ENCODE results near the gene SOCS7.

The SOCS7 gene

GRCh38 chr17:38420518-38420917 is 68.9 kb downstream of the SOCS7 start:
- Mint-ChIP-seq H3K27ac (peak overlapping the region in 1 of 3 experiments; percentile 96), H3K4me1 (peaks cover 61% of the 10 kb centered on the region), H3K27me3 (ENCODE audit: low read depth) (peaks cover 57% of the 10 kb centered on the region), H3K4me3 (peak overlapping the region; percentile 58 to 89 (median 83)), H3K36me3 (ENCODE audit: low read depth) (no peaks in the 10 kb centered on the region), H3K9me3 (no peaks in the 10 kb centered on the region)
- TF ChIP-seq, protein P1, sequence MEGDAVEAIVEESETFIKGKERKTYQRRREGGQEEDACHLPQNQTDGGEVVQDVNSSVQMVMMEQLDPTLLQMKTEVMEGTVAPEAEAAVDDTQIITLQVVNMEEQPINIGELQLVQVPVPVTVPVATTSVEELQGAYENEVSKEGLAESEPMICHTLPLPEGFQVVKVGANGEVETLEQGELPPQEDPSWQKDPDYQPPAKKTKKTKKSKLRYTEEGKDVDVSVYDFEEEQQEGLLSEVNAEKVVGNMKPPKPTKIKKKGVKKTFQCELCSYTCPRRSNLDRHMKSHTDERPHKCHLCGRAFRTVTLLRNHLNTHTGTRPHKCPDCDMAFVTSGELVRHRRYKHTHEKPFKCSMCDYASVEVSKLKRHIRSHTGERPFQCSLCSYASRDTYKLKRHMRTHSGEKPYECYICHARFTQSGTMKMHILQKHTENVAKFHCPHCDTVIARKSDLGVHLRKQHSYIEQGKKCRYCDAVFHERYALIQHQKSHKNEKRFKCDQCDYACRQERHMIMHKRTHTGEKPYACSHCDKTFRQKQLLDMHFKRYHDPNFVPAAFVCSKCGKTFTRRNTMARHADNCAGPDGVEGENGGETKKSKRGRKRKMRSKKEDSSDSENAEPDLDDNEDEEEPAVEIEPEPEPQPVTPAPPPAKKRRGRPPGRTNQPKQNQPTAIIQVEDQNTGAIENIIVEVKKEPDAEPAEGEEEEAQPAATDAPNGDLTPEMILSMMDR (IDR thresholded peaks at IDR 0.05; ENCODE audit: unreplicated experiment in 3 of 3), result no peak

- peaks cover 62% of the 10 kb centered on the region for H3K27me3 Mint-ChIP-seq (ENCODE audit: low read depth)
- H3K4me3 Mint-ChIP-seq, result peak overlapping the region; percentile 58 to 89 (median 83)
- H3K9me3 Mint-ChIP-seq, result no peaks in the 10 kb centered on the region
- H3K36me3 Mint-ChIP-seq (ENCODE audit: low read depth), result no peaks in the 10 kb centered on the region
- H3K27ac Mint-ChIP-seq, result peak overlapping the region; percentile 83 to 96 (median 93)
- H3K4me1 Mint-ChIP-seq, result peaks cover 61% of the 10 kb centered on the region
- TF ChIP-seq, protein P1 (IDR thresholded peaks at IDR 0.05; ENCODE audit: unreplicated experiment in 3 of 3), result no peak
These were observed 69.7 kb downstream of the SOCS7 start for GRCh38 chr17:38421171-38421841.

GRCh38 chr17:38421871-38422827 is 70.5 kb downstream of the SOCS7 start:
- peaks cover 63% of the 10 kb centered on the region for H3K4me1 Mint-ChIP-seq
- H3K27me3 Mint-ChIP-seq (ENCODE audit: low read depth), result peaks cover 57% of the 10 kb centered on the region
- peak overlapping the region; percentile 9 to 89 (median 83) for H3K4me3 Mint-ChIP-seq
- H3K36me3 Mint-ChIP-seq (ENCODE audit: low read depth), result no peaks in the 10 kb centered on the region
- TF ChIP-seq, protein P1 (IDR thresholded peaks at IDR 0.05; ENCODE audit: unreplicated experiment in 3 of 3), result no peak
- no peaks in the 10 kb centered on the region for H3K9me3 Mint-ChIP-seq
- H3K27ac Mint-ChIP-seq, result peak overlapping the region; percentile 83 to 96 (median 93)

DNA sequence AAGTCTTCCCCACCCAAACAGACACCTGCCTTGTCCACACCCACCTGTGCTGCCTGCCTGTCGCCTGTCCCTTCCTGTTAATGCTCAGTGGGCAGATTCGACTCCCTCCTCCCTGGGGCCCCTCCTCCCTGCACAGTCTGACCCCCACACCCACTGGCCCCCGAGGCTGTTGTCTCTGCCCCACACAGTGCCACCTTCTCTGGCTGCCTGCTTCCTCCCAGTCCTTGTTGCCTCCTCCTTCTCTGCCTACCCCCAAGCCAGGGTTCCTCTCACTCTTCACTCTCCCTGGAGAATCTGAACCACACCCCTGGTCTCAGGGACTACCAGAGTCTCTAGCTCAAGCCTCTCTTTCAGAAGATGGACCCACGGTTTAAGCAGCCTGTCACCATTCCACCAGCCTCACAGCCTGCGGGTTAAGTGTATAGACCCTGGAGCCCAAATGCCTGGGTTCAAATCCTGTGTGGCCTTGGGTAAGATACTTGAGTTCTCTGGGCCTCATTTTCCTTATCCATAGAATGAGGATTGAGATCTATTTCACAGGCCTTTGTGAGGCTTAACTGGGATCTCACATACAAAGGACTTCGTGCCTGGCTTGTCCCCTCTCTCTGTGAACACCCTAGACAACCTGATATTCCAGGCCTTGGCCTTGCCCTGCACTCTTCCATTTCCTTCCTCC is 72.8 kb downstream of the SOCS7 start:
- Mint-ChIP-seq H3K4me3 (peak overlapping the region in 2 of 3 experiments; percentile 29 to 31), H3K27ac (peak overlapping the region; percentile 16 to 59 (median 42)), H3K36me3 (ENCODE audit: low read depth) (no peaks in the 10 kb centered on the region), H3K9me3 (no peaks in the 10 kb centered on the region), H3K4me1 (peaks cover 63% of the 10 kb centered on the region), H3K27me3 (ENCODE audit: low read depth) (peaks cover 46% of the 10 kb centered on the region)
- TF ChIP-seq, protein P1 (IDR thresholded peaks at IDR 0.05; ENCODE audit: unreplicated experiment in 3 of 3), result no peak

DNA sequence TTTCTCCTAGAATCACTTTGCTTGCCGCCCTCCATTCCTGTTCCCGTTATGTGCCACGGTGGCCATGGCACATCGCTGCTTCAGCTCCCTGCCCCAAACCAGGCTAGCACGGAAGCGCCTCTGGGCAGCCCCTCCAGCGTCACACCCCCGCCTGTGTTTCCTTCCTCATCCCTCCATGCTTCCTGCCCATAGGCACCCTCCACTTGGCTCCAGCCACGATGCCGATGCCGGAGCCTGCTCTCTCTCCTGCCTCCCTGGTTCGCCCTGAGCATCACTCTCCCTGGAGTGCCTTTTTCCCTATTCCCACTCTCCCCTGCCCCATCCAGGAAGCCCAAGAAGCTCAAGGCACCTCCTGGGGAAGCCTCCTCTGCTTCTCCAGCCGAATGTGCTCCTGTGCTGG is 73.4 kb downstream of the SOCS7 start:
- TF ChIP-seq, protein P1 (IDR thresholded peaks at IDR 0.05; ENCODE audit: unreplicated experiment in 3 of 3), result no peak
- H3K27me3 Mint-ChIP-seq (ENCODE audit: low read depth), result peaks cover 40% of the 10 kb centered on the region

More for the DNA sequence above, 73.4 kb downstream of the SOCS7 start:
- peaks cover 66% of the 10 kb centered on the region for H3K4me1 Mint-ChIP-seq
- peak overlapping the region; percentile 29 to 71 (median 31) for H3K4me3 Mint-ChIP-seq
- peak overlapping the region; percentile 16 to 61 (median 59) for H3K27ac Mint-ChIP-seq
- no peaks in the 10 kb centered on the region for H3K36me3 Mint-ChIP-seq (ENCODE audit: low read depth)
- H3K9me3 Mint-ChIP-seq, result no peaks in the 10 kb centered on the region

All from nephron (organoid).